ENCODE data around the gene TMEM190. TPM values are rescaled to one million over a fixed set of nuclear protein-coding genes. Genes with fewer than 3 reads are reported as not detected.
"Not testable (repeated sequence)": the region's sequence is repeated elsewhere in the genome, so short reads cannot be mapped to it uniquely, and the experiment has no call there.

The TMEM190 gene
- total and polyA plus RNA-seq, 7 experiments from 2014 or later = not detected

DNA sequence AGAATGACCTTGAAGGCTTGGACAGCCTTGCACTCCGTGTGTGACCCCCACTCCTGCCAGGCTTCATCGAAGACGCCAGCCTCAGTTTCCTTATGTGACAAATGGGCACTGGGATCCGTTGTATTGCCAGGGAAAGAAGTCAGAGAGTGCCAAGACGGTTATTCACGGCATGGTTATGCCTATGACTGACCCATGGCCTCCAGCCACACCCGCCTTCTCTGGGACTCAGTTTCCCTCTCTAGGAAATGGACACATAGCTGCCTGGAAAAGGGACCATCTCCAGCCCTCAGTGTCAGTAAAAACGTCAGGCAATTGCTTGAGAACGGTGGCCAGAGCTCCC is 31.9 kb downstream of the TMEM190 start:
- no peaks in the 10 kb centered on the region for H3K27me3 ChIP-seq (ENCODE audit: control insufficient read depth in 2 of 2, insufficient read depth in 2 of 2, low read length in 2 of 2)
- POLR2A ChIA-PET = interaction anchor here (0.8 to 3.5 kb wide), 10 partner anchors 11 to 1293 kb away, joined by 3 to 23 read pairs (median 7); partner anchors contain the start of genes HSPBP1, KMT5C, TFPT and TMEM238
- H3K27ac Mint-ChIP-seq = peak overlapping the region; percentile 93 to 100 (median 99)
- H3K4me1 ChIP-seq (ENCODE audit: control insufficient read depth in 2 of 2, insufficient read depth in 2 of 2, low read length in 2 of 2) = peaks cover 17 to 24% of the 10 kb centered on the region in 2 donors
- peaks cover 0 to 12% (median 0%) of the 10 kb centered on the region in 5 donors for H3K27me3 Mint-ChIP-seq
- H3K27ac ChIP-seq (ENCODE audit: low read depth, low read length) = peak overlapping the region; percentile 96
- intact Hi-C loops (cut with micrococcal nuclease) = loop anchor here (1.0 to 5.0 kb wide), 17 partner anchors 23 to 732 kb away; partner anchors contain the start of genes HSPBP1 (in 2 of the 2), ISOC2 (in 2 of the 2), KMT5C (in 2 of the 2) and PPP6R1 (in 2 of the 2)
- peaks cover 0 to 9% (median 0%) of the 10 kb centered on the region in 3 experiments for H3K9me3 ChIP-seq (ENCODE audit: control insufficient read depth in 2 of 3, low read length in 3 of 3)
- CTCF ChIA-PET = interaction anchor here (0.5 kb wide), 1 partner anchor 1437 kb away, joined by 3 read pairs; no protein-coding TSS in a partner anchor
- H3K4me3 ChIP-seq (ENCODE audit: low read length) = peak overlapping the region; percentile 89
- peaks cover 0 to 41% (median 8%) of the 10 kb centered on the region in 5 donors for H3K36me3 Mint-ChIP-seq
- DNase-seq (no peak), ATAC-seq (no peak)
- peaks cover 21 to 36% (median 26%) of the 10 kb centered on the region in 7 donors for H3K4me1 Mint-ChIP-seq
- peak overlapping the region; percentile 86 to 97 (median 92) for H3K4me3 Mint-ChIP-seq
- peaks cover 0 to 14% (median 4%) of the 10 kb centered on the region in 11 donors for H3K9me3 Mint-ChIP-seq
- H3K36me3 ChIP-seq (ENCODE audit: control insufficient read depth in 2 of 3, insufficient read depth in 3 of 3, low read length in 3 of 3) = peaks cover 0 to 19% (median 0%) of the 10 kb centered on the region in 3 experiments

DNA sequence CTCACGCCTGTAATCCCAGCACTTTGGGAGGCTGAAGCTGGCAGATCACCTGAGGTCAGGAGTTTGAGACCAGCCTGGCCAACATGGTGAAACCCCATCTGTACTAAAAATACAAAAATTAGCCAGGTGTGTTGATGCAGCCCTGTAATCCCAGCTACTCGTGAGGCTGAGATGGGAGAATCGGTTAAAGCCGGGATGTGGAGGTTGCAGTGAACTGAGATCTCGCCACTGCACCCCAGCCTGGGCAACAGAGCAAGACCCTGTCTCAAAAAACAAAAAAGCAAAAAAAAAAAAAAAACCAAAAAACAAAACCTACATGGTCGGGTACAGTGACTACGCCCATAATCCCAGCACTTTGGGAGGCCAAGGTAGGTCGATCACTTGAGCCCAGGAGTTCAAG is 32.6 kb downstream of the TMEM190 start:
- Mint-ChIP-seq H3K27ac (peak overlapping the region in 7 of 9 donors; percentile 59 to 100 (median 98)), H3K9me3 (peaks cover 0 to 14% (median 4%) of the 10 kb centered on the region in 11 donors), H3K27me3 (peaks cover 0 to 12% (median 0%) of the 10 kb centered on the region in 5 donors), H3K4me3 (peak overlapping the region in 9 of 10 donors; percentile 14 to 95 (median 86)), H3K4me1 (peaks cover 21 to 36% (median 26%) of the 10 kb centered on the region in 7 donors), H3K36me3 (peaks cover 0 to 36% (median 7%) of the 10 kb centered on the region in 5 donors)
- H3K4me3 ChIP-seq (ENCODE audit: low read length); H3K27ac ChIP-seq (ENCODE audit: low read depth, low read length); DNase-seq; ATAC-seq; H3K9me3 ChIP-seq (ENCODE audit: control insufficient read depth in 2 of 3, low read length in 3 of 3); CTCF ChIA-PET; H3K27me3 ChIP-seq (ENCODE audit: control insufficient read depth in 2 of 2, insufficient read depth in 2 of 2, low read length in 2 of 2): not testable (repeated sequence)
- Histone ChIP-seq H3K36me3 (ENCODE audit: control insufficient read depth in 2 of 3, insufficient read depth in 3 of 3, low read length in 3 of 3) (peaks cover 0 to 14% (median 0%) of the 10 kb centered on the region in 3 experiments), H3K4me1 (ENCODE audit: control insufficient read depth in 2 of 2, insufficient read depth in 2 of 2, low read length in 2 of 2) (peaks cover 17 to 24% of the 10 kb centered on the region in 2 donors)
- POLR2A ChIA-PET = interaction anchor here (0.8 to 3.5 kb wide), 10 partner anchors 10 to 1294 kb away, joined by 3 to 23 read pairs (median 7); partner anchors contain the start of genes HSPBP1, KMT5C, TFPT and TMEM238
- intact Hi-C loops (cut with micrococcal nuclease) = loop anchor here (2.0 to 5.0 kb wide), 7 partner anchors 52 to 732 kb away; partner anchors contain the start of genes ISOC2 (in 1 of the 2), RDH13 (in 1 of the 2), ZNF444 (in 1 of the 2) and ZNF784 (in 1 of the 2)

DNA sequence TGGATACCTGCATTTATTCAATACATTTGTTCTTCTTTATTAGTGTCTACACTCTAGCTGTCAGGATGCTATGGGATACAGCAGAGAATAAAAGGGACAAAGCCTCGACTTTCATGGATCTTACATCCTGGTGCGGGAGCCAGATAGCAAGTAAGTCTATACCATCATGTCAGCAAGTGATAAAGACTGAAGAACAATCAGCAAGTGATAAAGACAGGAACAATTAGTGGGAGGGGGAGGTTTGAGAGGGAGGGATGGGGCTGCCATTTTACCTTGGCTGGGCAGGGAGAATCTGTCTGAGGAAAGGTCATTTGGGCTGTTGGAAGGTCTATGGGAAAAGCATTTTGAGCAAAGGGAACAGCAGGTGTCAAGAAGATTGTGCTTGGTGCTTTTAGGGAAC is 33.5 kb downstream of the TMEM190 start:
- Histone ChIP-seq H3K27me3 (ENCODE audit: control insufficient read depth in 2 of 2, insufficient read depth in 2 of 2, low read length in 2 of 2) (no peaks in the 10 kb centered on the region), H3K36me3 (ENCODE audit: control insufficient read depth in 2 of 3, insufficient read depth in 3 of 3, low read length in 3 of 3) (peaks cover 0 to 10% (median 0%) of the 10 kb centered on the region in 3 experiments), H3K4me1 (ENCODE audit: control insufficient read depth in 2 of 2, insufficient read depth in 2 of 2, low read length in 2 of 2) (peaks cover 17 to 24% of the 10 kb centered on the region in 2 donors), H3K4me3 (ENCODE audit: low read length) (no peak overlapping the region), H3K27ac (ENCODE audit: low read depth, low read length) (no peak overlapping the region), H3K9me3 (ENCODE audit: control insufficient read depth in 2 of 3, low read length in 3 of 3) (peaks cover 0 to 9% (median 0%) of the 10 kb centered on the region in 3 experiments)
- peaks cover 0 to 36% (median 7%) of the 10 kb centered on the region in 5 donors for H3K36me3 Mint-ChIP-seq
- ChIA-PET POLR2A (interaction anchor here (1.6 to 3.5 kb wide), 3 partner anchors 26 to 292 kb away, joined by 4 to 23 read pairs (median 8); partner anchors contain the start of gene TMEM238), CTCF (interaction anchor here (0.9 kb wide), 1 partner anchor 10 kb away, joined by 4 read pairs; no protein-coding TSS in a partner anchor)
- peaks cover 0 to 14% (median 4%) of the 10 kb centered on the region in 11 donors for H3K9me3 Mint-ChIP-seq
- H3K27ac Mint-ChIP-seq = peak overlapping the region in 1 of 9 donors; percentile 66
- H3K27me3 Mint-ChIP-seq = peaks cover 0 to 17% (median 0%) of the 10 kb centered on the region in 5 donors
- peak overlapping the region in 3 of 10 donors; percentile 28 to 74 (median 44) for H3K4me3 Mint-ChIP-seq
- peaks cover 21 to 36% (median 26%) of the 10 kb centered on the region in 7 donors for H3K4me1 Mint-ChIP-seq
- DNase-seq (no peak), ATAC-seq (no peak)
- intact Hi-C loops (cut with micrococcal nuclease) = loop anchor here in 1 of 2 donors (10.0 kb wide), 1 partner anchor 525 kb away; no protein-coding TSS in a partner anchor

DNA sequence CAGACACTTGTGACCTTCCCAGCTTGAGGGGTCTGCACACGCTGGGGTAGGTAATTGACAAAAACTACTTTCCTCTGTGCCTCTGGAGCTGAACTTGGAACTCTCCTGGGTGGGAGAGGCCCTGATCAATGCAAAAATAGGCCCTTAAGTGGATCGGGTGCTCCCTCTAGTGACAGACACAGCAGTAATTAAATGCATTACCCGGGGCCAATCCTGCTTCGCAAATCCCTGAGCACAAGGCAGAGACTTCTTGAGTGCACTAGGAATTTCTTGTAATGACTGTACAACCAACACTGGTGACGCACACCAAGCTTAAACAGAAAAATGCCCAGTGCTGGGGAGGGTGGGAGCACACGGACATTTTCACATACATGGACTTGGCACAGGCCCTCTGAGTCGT is 41.6 kb downstream of the TMEM190 start:
- no peak overlapping the region for H3K4me3 ChIP-seq (ENCODE audit: low read length)
- H3K27me3 ChIP-seq (ENCODE audit: control insufficient read depth in 2 of 2, insufficient read depth in 2 of 2, low read length in 2 of 2) = no peaks in the 10 kb centered on the region
- H3K27ac ChIP-seq (ENCODE audit: low read depth, low read length) = no peak overlapping the region
- intact Hi-C loops (cut with micrococcal nuclease) = loop anchor here (1.0 to 10.0 kb wide), 7 partner anchors 34 to 533 kb away; no protein-coding TSS in a partner anchor
- ChIA-PET POLR2A (interaction anchor here (0.8 kb wide), 1 partner anchor 30 kb away, joined by 4 read pairs; no protein-coding TSS in a partner anchor), CTCF (interaction anchor here (0.7 to 2.4 kb wide), 6 partner anchors 11 to 138 kb away, joined by 3 to 11 read pairs (median 6); partner anchors contain the start of gene TMEM238)
- Mint-ChIP-seq H3K9me3 (no peaks in the 10 kb centered on the region), H3K36me3 (no peaks in the 10 kb centered on the region), H3K4me3 (peak overlapping the region in 2 of 10 donors; percentile 30 to 41), H3K27me3 (peaks cover 0 to 24% (median 0%) of the 10 kb centered on the region in 5 donors), H3K27ac (peak overlapping the region in 4 of 9 donors; percentile 7 to 90 (median 31)), H3K4me1 (peaks cover 7 to 36% (median 23%) of the 10 kb centered on the region in 7 donors)
- H3K36me3 ChIP-seq (ENCODE audit: control insufficient read depth in 2 of 3, insufficient read depth in 3 of 3, low read length in 3 of 3) = no peaks in the 10 kb centered on the region
- H3K4me1 ChIP-seq (ENCODE audit: control insufficient read depth in 2 of 2, insufficient read depth in 2 of 2, low read length in 2 of 2) = peaks cover 16 to 29% of the 10 kb centered on the region in 2 donors
- DNase-seq = peak in 8 of 9 donors; percentile 34 to 72 (median 58)
- H3K9me3 ChIP-seq (ENCODE audit: control insufficient read depth in 2 of 3, low read length in 3 of 3) = no peaks in the 10 kb centered on the region
- ATAC-seq = peak; percentile 82

DNA sequence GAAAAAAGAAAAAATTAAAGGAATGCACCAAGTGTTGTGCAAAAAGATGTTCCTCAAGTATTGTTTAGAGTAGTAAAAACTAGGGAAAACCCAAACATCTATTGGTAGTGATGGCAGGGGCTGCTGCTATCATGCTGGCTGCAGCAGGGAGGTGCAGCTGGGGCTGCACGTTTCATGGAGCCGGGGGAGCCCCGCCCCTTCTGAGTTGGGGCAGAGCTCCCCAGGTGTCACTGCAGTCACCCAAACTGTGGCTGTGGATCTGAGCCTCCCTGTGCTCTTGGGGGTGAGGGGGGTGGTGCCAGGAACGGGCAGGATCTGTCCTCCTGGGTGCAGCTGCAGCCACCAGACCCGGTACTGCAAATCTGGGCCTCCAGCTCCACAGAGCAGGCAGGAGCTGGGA is 42.5 kb downstream of the TMEM190 start:
- H3K4me1 Mint-ChIP-seq = peaks cover 7 to 40% (median 23%) of the 10 kb centered on the region in 7 donors
- H3K9me3 Mint-ChIP-seq = no peaks in the 10 kb centered on the region
- no peak overlapping the region for H3K4me3 Mint-ChIP-seq
- Histone ChIP-seq H3K4me3 (ENCODE audit: low read length) (no peak overlapping the region), H3K36me3 (ENCODE audit: control insufficient read depth in 2 of 3, insufficient read depth in 3 of 3, low read length in 3 of 3) (no peaks in the 10 kb centered on the region), H3K27ac (ENCODE audit: low read depth, low read length) (no peak overlapping the region), H3K27me3 (ENCODE audit: control insufficient read depth in 2 of 2, insufficient read depth in 2 of 2, low read length in 2 of 2) (no peaks in the 10 kb centered on the region), H3K4me1 (ENCODE audit: control insufficient read depth in 2 of 2, insufficient read depth in 2 of 2, low read length in 2 of 2) (peaks cover 16 to 29% of the 10 kb centered on the region in 2 donors), H3K9me3 (ENCODE audit: control insufficient read depth in 2 of 3, low read length in 3 of 3) (no peaks in the 10 kb centered on the region)
- CTCF ChIA-PET = interaction anchor here (0.5 to 2.4 kb wide), 8 partner anchors 85 to 278 kb away, joined by 3 to 11 read pairs (median 5); no protein-coding TSS in a partner anchor
- H3K27ac Mint-ChIP-seq = no peak overlapping the region
- H3K36me3 Mint-ChIP-seq = no peaks in the 10 kb centered on the region
- no peak for ATAC-seq
- intact Hi-C loops (cut with micrococcal nuclease) = loop anchor here (2.0 to 10.0 kb wide), 3 partner anchors 33 to 534 kb away; no protein-coding TSS in a partner anchor
- peaks cover 0 to 29% (median 0%) of the 10 kb centered on the region in 5 donors for H3K27me3 Mint-ChIP-seq
- no peak for DNase-seq
- POLR2A ChIA-PET = interaction anchor here (0.7 to 2.1 kb wide), 2 partner anchors 10 to 151 kb away, joined by 4 to 7 read pairs; no protein-coding TSS in a partner anchor

DNA sequence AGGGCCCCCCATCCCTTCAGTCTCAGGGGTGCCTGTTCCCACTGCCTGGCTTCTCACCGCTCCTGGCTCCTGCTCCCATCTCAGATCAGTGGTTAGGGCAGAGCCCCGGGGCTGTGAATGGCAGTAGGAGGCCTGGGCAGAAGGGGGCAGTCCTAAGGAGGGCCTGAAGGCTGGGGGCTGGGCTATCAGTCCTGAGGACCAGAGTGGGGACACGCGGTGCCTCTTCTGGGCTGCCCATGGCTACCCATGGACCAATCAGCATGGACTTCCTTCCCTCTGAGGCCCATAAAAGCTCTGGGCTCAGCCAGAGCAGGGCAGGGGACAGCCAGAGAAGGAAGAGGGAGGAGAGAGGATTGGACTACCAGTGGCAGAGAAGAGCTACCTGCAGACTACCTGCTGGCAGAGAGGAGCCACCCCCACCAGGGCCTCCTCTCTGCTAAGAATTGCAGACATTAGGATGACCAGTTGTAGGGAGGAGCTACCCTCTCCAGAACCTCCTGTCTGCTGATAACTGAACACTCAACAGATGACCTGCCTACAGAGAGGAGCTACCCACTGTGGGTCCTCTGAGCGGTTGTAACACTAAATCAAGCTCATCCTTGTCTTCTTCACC is 43.1 kb downstream of the TMEM190 start:
- Histone ChIP-seq H3K4me1 (ENCODE audit: control insufficient read depth in 2 of 2, insufficient read depth in 2 of 2, low read length in 2 of 2) (peaks cover 16 to 29% of the 10 kb centered on the region in 2 donors), H3K4me3 (ENCODE audit: low read length) (no peak overlapping the region), H3K27me3 (ENCODE audit: control insufficient read depth in 2 of 2, insufficient read depth in 2 of 2, low read length in 2 of 2) (no peaks in the 10 kb centered on the region), H3K36me3 (ENCODE audit: control insufficient read depth in 2 of 3, insufficient read depth in 3 of 3, low read length in 3 of 3) (no peaks in the 10 kb centered on the region), H3K9me3 (ENCODE audit: control insufficient read depth in 2 of 3, low read length in 3 of 3) (no peaks in the 10 kb centered on the region), H3K27ac (ENCODE audit: low read depth, low read length) (no peak overlapping the region)
- no peak for DNase-seq
- peaks cover 7 to 40% (median 25%) of the 10 kb centered on the region in 7 donors for H3K4me1 Mint-ChIP-seq
- POLR2A ChIA-PET = interaction anchor here (1.0 to 2.1 kb wide), 2 partner anchors 11 to 12 kb away, joined by 4 to 7 read pairs; partner anchors contain the start of gene UBE2S
- H3K9me3 Mint-ChIP-seq = no peaks in the 10 kb centered on the region
- peak overlapping the region in 2 of 10 donors; percentile 18 to 36 for H3K4me3 Mint-ChIP-seq
- no peaks in the 10 kb centered on the region for H3K36me3 Mint-ChIP-seq
- intact Hi-C loops (cut with micrococcal nuclease) = loop anchor here (2.0 to 10.0 kb wide), 3 partner anchors 33 to 535 kb away; no protein-coding TSS in a partner anchor
- H3K27me3 Mint-ChIP-seq = peaks cover 0 to 31% (median 0%) of the 10 kb centered on the region in 5 donors
- CTCF ChIA-PET = interaction anchor here (0.5 to 2.4 kb wide), 7 partner anchors 9 to 1390 kb away, joined by 3 to 11 read pairs (median 3); no protein-coding TSS in a partner anchor
- peak overlapping the region in 3 of 9 donors; percentile 34 to 70 (median 64) for H3K27ac Mint-ChIP-seq
- no peak for ATAC-seq

Measured in naive thymus-derived CD4-positive, alpha-beta T cell (primary cell).